Measurements from ENCODE around the gene ZNF26.

The ZNF26 gene

GRCh38 chr12:132945806-132946205 lies 40.4 kb upstream of the ZNF26 start:
- no peak overlapping the region for H3K4me3 ChIP-seq (ENCODE audit: low read depth, low read length)
- TF ChIP-seq, protein P1, sequence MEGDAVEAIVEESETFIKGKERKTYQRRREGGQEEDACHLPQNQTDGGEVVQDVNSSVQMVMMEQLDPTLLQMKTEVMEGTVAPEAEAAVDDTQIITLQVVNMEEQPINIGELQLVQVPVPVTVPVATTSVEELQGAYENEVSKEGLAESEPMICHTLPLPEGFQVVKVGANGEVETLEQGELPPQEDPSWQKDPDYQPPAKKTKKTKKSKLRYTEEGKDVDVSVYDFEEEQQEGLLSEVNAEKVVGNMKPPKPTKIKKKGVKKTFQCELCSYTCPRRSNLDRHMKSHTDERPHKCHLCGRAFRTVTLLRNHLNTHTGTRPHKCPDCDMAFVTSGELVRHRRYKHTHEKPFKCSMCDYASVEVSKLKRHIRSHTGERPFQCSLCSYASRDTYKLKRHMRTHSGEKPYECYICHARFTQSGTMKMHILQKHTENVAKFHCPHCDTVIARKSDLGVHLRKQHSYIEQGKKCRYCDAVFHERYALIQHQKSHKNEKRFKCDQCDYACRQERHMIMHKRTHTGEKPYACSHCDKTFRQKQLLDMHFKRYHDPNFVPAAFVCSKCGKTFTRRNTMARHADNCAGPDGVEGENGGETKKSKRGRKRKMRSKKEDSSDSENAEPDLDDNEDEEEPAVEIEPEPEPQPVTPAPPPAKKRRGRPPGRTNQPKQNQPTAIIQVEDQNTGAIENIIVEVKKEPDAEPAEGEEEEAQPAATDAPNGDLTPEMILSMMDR (IDR thresholded peaks at IDR 0.05; ENCODE audit: low read depth, low read length): no peak
- DNase-seq (ENCODE audit: low read depth, low spot score): no peak
- in situ Hi-C loops (cut with HindIII; ENCODE audit: low sequenced_read_pairs): no loop called here

DNA sequence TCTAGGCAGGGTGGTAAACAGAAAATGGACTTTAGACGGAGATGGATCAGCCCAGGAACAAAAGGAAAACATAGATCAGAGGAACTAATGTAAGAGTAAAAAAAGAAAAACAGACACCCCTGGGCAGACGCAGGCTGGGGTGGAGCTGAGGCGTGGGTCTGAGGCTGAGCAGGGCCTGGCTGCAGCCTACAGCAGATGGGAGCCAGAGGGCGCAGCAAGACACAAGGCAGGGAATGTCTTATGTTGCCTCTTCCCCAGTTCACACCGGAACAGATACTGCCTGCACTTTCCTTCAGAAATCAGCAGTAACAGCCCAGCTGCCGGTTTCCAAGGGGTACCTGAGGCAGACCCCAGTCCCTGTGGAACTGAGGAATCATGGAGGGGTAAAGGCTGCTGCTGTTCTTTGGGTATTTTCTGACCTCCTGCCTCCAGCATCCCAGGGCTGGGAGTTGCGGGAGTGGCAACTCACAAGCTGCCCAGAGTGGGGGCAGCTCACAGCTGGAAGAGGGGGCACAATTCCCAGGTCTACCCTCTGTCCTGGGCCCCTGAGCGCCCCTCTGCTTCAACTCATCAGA lies 39.8 kb upstream of the ZNF26 start:
- TF ChIP-seq, protein P1 (IDR thresholded peaks at IDR 0.05; ENCODE audit: low read depth, low read length): no peak
- no peak overlapping the region for H3K4me3 ChIP-seq (ENCODE audit: low read depth, low read length)
- in situ Hi-C loops (cut with HindIII; ENCODE audit: low sequenced_read_pairs): no loop called here
- no peak for DNase-seq (ENCODE audit: low read depth, low spot score)

DNA sequence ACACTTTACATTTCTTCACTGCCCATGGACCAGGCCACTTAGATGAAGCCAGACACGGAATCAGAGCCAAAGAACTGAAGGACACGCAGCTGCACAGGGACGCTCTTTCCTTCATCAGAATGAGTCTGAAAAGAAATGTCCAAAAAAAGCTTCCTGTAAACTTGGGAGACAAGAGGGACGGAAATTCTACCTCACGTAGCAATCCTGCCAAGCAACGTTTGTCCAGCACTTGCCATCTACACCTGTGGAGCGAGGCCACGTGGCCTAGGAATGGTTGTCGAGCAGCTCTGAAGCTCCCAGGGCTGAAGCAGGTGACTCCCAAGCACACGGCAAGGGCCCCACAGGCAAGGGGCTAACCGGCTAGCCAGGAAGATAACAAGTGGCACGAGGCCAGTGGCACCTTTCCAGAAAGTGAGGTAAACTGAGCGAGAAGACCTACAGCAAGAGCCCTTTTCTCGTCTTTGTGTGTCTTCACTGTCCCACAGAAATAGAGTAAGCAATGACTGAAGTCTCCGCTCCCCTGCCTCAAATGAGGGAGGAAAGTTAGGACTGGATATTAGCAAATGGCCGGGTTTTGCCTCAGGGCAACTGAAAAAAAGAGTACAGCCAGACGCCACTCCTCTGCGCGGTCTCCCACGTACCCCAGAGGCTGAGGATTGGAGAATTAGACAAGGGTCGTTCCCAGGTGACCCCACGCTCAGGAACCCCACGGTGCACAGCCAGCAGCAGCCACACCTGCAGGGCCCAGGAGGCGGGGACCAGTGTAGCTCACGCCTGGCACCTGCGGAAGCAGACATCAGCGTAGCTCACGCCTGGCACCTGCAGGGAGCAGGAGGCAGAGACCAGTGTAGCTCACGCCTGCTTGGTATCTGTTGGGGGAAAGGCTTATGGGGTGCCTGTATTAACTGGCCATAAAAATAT lies 37.8 kb upstream of the ZNF26 start:
- no peak for DNase-seq (ENCODE audit: low read depth, low spot score)
- TF ChIP-seq, protein P1 (IDR thresholded peaks at IDR 0.05; ENCODE audit: low read depth, low read length): no peak
- H3K4me3 ChIP-seq (ENCODE audit: low read depth, low read length): no peak overlapping the region
- in situ Hi-C loops (cut with HindIII; ENCODE audit: low sequenced_read_pairs): no loop called here

DNA sequence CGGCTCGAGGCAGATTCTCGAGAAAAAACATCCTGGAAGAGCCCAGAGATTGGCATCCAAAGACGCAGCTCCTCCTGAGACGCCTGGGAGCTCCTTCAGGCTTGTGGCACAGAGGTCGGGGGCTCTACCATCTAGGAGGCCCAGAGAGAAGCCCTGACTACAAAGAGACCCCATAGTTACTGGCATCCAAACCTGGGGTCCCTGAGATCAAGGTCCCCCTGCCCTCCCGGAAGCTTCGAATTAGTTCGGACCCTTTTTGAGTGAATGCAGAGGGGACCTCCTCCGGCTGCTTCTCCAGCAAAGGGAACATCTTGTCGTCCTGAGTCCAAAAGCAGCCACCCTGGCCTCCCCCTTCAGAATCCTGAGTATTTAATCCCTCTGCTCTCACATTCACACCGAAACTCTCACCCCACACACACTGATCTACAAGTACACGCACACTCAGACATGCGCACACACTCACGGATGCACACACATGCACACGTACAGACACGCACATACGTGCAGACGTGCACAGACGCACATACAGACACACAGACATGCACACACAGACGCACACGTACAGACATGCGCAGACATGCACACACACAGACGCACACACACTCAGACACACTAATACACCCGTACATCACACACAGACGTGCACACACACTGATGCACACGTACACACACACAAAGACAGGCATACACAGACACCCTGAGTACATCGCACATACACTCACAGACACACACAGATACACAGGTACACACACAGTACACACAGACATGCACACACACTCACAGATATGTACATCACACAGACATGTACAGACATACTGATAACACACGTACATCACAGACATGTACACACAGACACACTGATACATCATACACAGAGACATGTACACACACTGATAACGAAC lies 36.0 kb upstream of the ZNF26 start:
- no peak overlapping the region for H3K4me3 ChIP-seq (ENCODE audit: low read depth, low read length)
- in situ Hi-C loops (cut with HindIII; ENCODE audit: low sequenced_read_pairs): no loop called here
- TF ChIP-seq, protein P1 (IDR thresholded peaks at IDR 0.05; ENCODE audit: low read depth, low read length): no peak
- DNase-seq (ENCODE audit: low read depth, low spot score): no peak

DNA sequence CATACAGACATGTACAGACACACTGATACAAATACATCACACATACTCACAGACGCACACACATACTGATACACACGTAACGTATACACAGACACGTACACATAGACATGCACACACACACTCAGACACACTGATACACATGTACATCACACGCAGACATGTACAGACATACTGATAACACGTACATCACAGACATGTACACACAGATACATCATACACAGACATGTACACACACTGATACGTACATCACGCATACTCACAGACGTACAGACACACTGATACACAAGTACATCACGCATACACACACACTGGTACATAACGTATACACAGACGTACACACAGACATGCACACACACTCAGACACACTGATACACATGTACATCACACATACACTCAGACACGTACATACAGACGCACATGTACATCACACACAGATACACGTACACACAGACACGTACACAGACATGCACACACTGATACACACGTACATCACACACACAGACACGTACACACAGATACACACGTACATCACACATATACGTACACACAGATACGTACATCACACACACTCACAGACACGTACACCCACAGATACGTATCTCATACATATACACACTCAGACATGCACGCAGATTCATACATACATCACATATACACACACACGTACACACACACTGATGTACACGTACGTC lies 35.2 kb upstream of the ZNF26 start:
- TF ChIP-seq, protein P1 (IDR thresholded peaks at IDR 0.05; ENCODE audit: low read depth, low read length): no peak
- in situ Hi-C loops (cut with HindIII; ENCODE audit: low sequenced_read_pairs): no loop called here
- no peak for DNase-seq (ENCODE audit: low read depth, low spot score)
- H3K4me3 ChIP-seq (ENCODE audit: low read depth, low read length): no peak overlapping the region

DNA sequence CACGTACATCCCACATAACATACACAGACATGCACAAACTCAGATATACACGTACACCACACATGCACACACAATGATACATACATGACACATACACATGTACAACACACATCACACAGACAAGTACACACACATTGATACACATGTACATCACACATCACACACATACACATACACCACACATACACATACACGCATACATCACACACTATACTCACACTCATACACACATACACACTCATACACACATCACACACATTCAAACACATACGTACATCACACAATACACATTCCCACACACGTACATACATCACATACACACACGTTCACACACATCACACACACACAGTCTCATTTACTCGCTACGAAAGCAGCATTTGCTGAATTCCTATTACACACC lies 34.5 kb upstream of the ZNF26 start:
- no peak overlapping the region for H3K4me3 ChIP-seq (ENCODE audit: low read depth, low read length)
- in situ Hi-C loops (cut with HindIII; ENCODE audit: low sequenced_read_pairs): no loop called here
- no peak for DNase-seq (ENCODE audit: low read depth, low spot score)
- TF ChIP-seq, protein P1 (IDR thresholded peaks at IDR 0.05; ENCODE audit: low read depth, low read length): no peak

Data from astrocyte of the spinal cord (primary cell).